ENCODE data around the gene PBX3.

Gene PBX3

GRCh38 chr9:125815568-125815967 is 68.4 kb downstream of the PBX3 start:
- H3K9me3 ChIP-seq (ENCODE audit: insufficient read depth, low read depth, low read length) = no peaks in the 10 kb centered on the region
- H3K9me2 ChIP-seq (replicated peaks; ENCODE audit: low read depth, low read length) = no peaks in the 10 kb centered on the region
- peaks cover 7% of the 10 kb centered on the region for H4K20me1 ChIP-seq (ENCODE audit: insufficient read depth, low read length, poor library complexity, severe bottlenecking)
- no peak overlapping the region for H3K9ac ChIP-seq (ENCODE audit: low read depth, low read length, poor library complexity, severe bottlenecking)
- TF ChIP-seq CTCF (conservative IDR thresholded peaks at IDR 0.05; ENCODE audit: low read length) (no peak), EZH2phosphoT487 (IDR thresholded peaks at IDR 0.05; ENCODE audit: borderline replicate concordance) (no peak)
- H3K36me3 ChIP-seq (ENCODE audit: insufficient read depth, low read length) = no peaks in the 10 kb centered on the region; the same call in 1 of the 2 replicates
- peaks cover 24% of the 10 kb centered on the region for H3K4me1 ChIP-seq (ENCODE audit: insufficient read depth, low read length, poor library complexity, severe bottlenecking)
- no peaks in the 10 kb centered on the region for H3F3A ChIP-seq (ENCODE audit: low read depth)
- peaks cover 72% of the 10 kb centered on the region for H3K79me2 ChIP-seq (ENCODE audit: insufficient read depth, low read length)
- H2AFZ ChIP-seq (ENCODE audit: low read length) = no peak overlapping the region
- H3K4me3 ChIP-seq (ENCODE audit: low read length, poor library complexity, severe bottlenecking) = no peak overlapping the region
- H3K27me3 ChIP-seq (ENCODE audit: insufficient read depth, low read length, poor library complexity, severe bottlenecking) = no peaks in the 10 kb centered on the region
- no peak overlapping the region for H3K4me2 ChIP-seq (ENCODE audit: low read depth, low read length, poor library complexity, severe bottlenecking)

GRCh38 chr9:125816321-125816720 is 69.1 kb downstream of the PBX3 start:
- TF ChIP-seq EZH2phosphoT487 (IDR thresholded peaks at IDR 0.05; ENCODE audit: borderline replicate concordance) (no peak), CTCF (conservative IDR thresholded peaks at IDR 0.05; ENCODE audit: low read length) (no peak)
- no peak overlapping the region for H3K9ac ChIP-seq (ENCODE audit: low read depth, low read length, poor library complexity, severe bottlenecking)

GRCh38 chr9:125820100-125820804 is 73.1 kb downstream of the PBX3 start:
- H3K9me3 ChIP-seq (ENCODE audit: insufficient read depth, low read depth, low read length) = no peaks in the 10 kb centered on the region
- TF ChIP-seq EZH2phosphoT487 (IDR thresholded peaks at IDR 0.05; ENCODE audit: borderline replicate concordance) = no peak
- TF ChIP-seq CTCF (conservative IDR thresholded peaks at IDR 0.05; ENCODE audit: low read length) = no peak
- no peaks in the 10 kb centered on the region for H3K27me3 ChIP-seq (ENCODE audit: insufficient read depth, low read length, poor library complexity, severe bottlenecking)
- peak overlapping the region; percentile 92 for H3K4me2 ChIP-seq (ENCODE audit: low read depth, low read length, poor library complexity, severe bottlenecking)
- H3K4me1 ChIP-seq (ENCODE audit: insufficient read depth, low read length, poor library complexity, severe bottlenecking) = peaks cover 60% of the 10 kb centered on the region
- H3K4me3 ChIP-seq (ENCODE audit: low read length, poor library complexity, severe bottlenecking) = peak overlapping the region; percentile 82
- H3F3A ChIP-seq (ENCODE audit: low read depth) = no peaks in the 10 kb centered on the region
- peaks cover 85% of the 10 kb centered on the region for H3K79me2 ChIP-seq (ENCODE audit: insufficient read depth, low read length)
- no peaks in the 10 kb centered on the region for H3K36me3 ChIP-seq (ENCODE audit: insufficient read depth, low read length)
- no peak overlapping the region for H2AFZ ChIP-seq (ENCODE audit: low read length)
- peak overlapping the region; percentile 50 for H3K9ac ChIP-seq (ENCODE audit: low read depth, low read length, poor library complexity, severe bottlenecking)
- H4K20me1 ChIP-seq (ENCODE audit: insufficient read depth, low read length, poor library complexity, severe bottlenecking) = peaks cover 6% of the 10 kb centered on the region
- H3K9me2 ChIP-seq (replicated peaks; ENCODE audit: low read depth, low read length) = no peaks in the 10 kb centered on the region

More at GRCh38 chr9:125816321-125816720, 69.1 kb downstream of the PBX3 start:
- H3K9me2 ChIP-seq (replicated peaks; ENCODE audit: low read depth, low read length) = no peaks in the 10 kb centered on the region
- H3K4me3 ChIP-seq (ENCODE audit: low read length, poor library complexity, severe bottlenecking) = no peak overlapping the region
- peaks cover 7% of the 10 kb centered on the region for H4K20me1 ChIP-seq (ENCODE audit: insufficient read depth, low read length, poor library complexity, severe bottlenecking)
- H3K9me3 ChIP-seq (ENCODE audit: insufficient read depth, low read depth, low read length) = no peaks in the 10 kb centered on the region
- H3K4me1 ChIP-seq (ENCODE audit: insufficient read depth, low read length, poor library complexity, severe bottlenecking) = peaks cover 32% of the 10 kb centered on the region
- H3K4me2 ChIP-seq (ENCODE audit: low read depth, low read length, poor library complexity, severe bottlenecking) = no peak overlapping the region
- no peak overlapping the region for H2AFZ ChIP-seq (ENCODE audit: low read length)
- peaks cover 77% of the 10 kb centered on the region for H3K79me2 ChIP-seq (ENCODE audit: insufficient read depth, low read length)
- H3K36me3 ChIP-seq (ENCODE audit: insufficient read depth, low read length) = no peaks in the 10 kb centered on the region; the same call in 1 of the 2 replicates
- H3K27me3 ChIP-seq (ENCODE audit: insufficient read depth, low read length, poor library complexity, severe bottlenecking) = no peaks in the 10 kb centered on the region
- no peaks in the 10 kb centered on the region for H3F3A ChIP-seq (ENCODE audit: low read depth)
